ENCODE measurements around the gene PRM2.

- TF ChIP-seq ZFP3 (CRISPR knock-in tag; IDR thresholded peaks at IDR 0.05) (no peak), ESRRG (CRISPR knock-in tag; IDR thresholded peaks at IDR 0.05) (no peak), PATZ1 (CRISPR knock-in tag; IDR thresholded peaks at IDR 0.05; ENCODE audit: borderline replicate concordance) (no peak)
Observed at GRCh38 chr16:11233727-11234376, 42.4 kb downstream of the PRM2 start.

Measured in SK-N-SH treated with all-trans-retinoic acid at 6 μM for 48 hours (cell line).